Esophagus (tissue), 2 donors: ENCODE results near the gene NFASC. TPM values are rescaled to one million over a fixed set of nuclear protein-coding genes. Genes with fewer than 3 reads are reported as not detected.

Experiments used
- H3K27ac ChIP-seq, 2 donors: one replicate each; pipeline ENCODE4 v1.5.1; 2013; ENCODE audit warnings: low read depth in 2 of 2, mild to moderate bottlenecking in 2 of 2, inconsistent platforms in 1 of 2, low read length in 1 of 2, moderate library complexity in 1 of 2
- H3K27me3 ChIP-seq, 2 donors: one replicate each; pipeline ENCODE4 v1.6.1; 2013; ENCODE audit warnings: low read length in 2 of 2, control low read depth in 1 of 2, mild to moderate bottlenecking in 1 of 2; ENCODE audit not compliant: insufficient read depth in 2 of 2, control insufficient read depth in 1 of 2
- H3K36me3 ChIP-seq, 2 donors: one replicate each; pipeline ENCODE4 v1.6.1; 2013; ENCODE audit warnings: low read length in 1 of 2; ENCODE audit not compliant: control insufficient read depth in 2 of 2, insufficient read depth in 2 of 2
- H3K4me1 ChIP-seq, 2 donors: one replicate each; pipeline ENCODE4 v1.6.1; 2013; ENCODE audit warnings: low read length in 1 of 2; ENCODE audit not compliant: control insufficient read depth in 2 of 2, insufficient read depth in 2 of 2
- H3K4me3 ChIP-seq, 2 donors: one replicate each; pipeline ENCODE4 v1.5.1; 2013; ENCODE audit warnings: low read length in 2 of 2, mild to moderate bottlenecking in 2 of 2, low read depth in 1 of 2, moderate library complexity in 1 of 2
- H3K9me3 ChIP-seq, 2 donors: one replicate each; pipeline ENCODE4 v1.6.1; 2013; ENCODE audit warnings: mild to moderate bottlenecking in 2 of 2, low read depth in 1 of 2, low read length in 1 of 2, moderate library complexity in 1 of 2; ENCODE audit not compliant: control insufficient read depth in 2 of 2, insufficient read depth in 1 of 2
- WGBS, 2 donors: extraction: QIAGEN DNeasy Blood & Tissue Kit; methylation state at CpG; one replicate each; pipeline ENCODE4 v1.1.7; 2013; 5-methylcytosine and 5-hydroxymethylcytosine counted together
- polyA plus RNA-seq, 2 donors: library from polyadenylated mRNA; stranded (reverse); fragments of 200-250 nt; gene quantifications; one replicate each; pipeline ENCODE4 v1.2.3, GENCODE V29; 2013
- donor health status: healthy with polysubstance abuse.
- donor health status: Bipolar disorder and iron deficiency.

The NFASC gene
- polyA plus RNA-seq, 2 donors = 6.0 to 10.6 TPM

- H3K4me3 ChIP-seq = no peak overlapping the region
- H3K36me3 ChIP-seq = peaks cover 0 to 9% of the 10 kb centered on the region in 2 donors
- H3K4me1 ChIP-seq = no peaks in the 10 kb centered on the region
- H3K27me3 ChIP-seq = no peaks in the 10 kb centered on the region
- WGBS, 2 donors = 31 to 47% methylated on average over 5 of the region's 5 CpGs
- H3K27ac ChIP-seq = no peak overlapping the region
- no peaks in the 10 kb centered on the region for H3K9me3 ChIP-seq
Observed at GRCh38 chr1:204959374-204959773, 88.7 kb downstream of the NFASC start.

- Histone ChIP-seq H3K27ac (no peak overlapping the region), H3K36me3 (peaks cover 0 to 6% of the 10 kb centered on the region in 2 donors), H3K4me1 (no peaks in the 10 kb centered on the region), H3K9me3 (no peaks in the 10 kb centered on the region), H3K4me3 (no peak overlapping the region), H3K27me3 (no peaks in the 10 kb centered on the region)
- WGBS, 2 donors = 82 to 85% methylated on average over 2 of the region's 2 CpGs
Observed at GRCh38 chr1:204959836-204960235, 89.2 kb downstream of the NFASC start.

DNA sequence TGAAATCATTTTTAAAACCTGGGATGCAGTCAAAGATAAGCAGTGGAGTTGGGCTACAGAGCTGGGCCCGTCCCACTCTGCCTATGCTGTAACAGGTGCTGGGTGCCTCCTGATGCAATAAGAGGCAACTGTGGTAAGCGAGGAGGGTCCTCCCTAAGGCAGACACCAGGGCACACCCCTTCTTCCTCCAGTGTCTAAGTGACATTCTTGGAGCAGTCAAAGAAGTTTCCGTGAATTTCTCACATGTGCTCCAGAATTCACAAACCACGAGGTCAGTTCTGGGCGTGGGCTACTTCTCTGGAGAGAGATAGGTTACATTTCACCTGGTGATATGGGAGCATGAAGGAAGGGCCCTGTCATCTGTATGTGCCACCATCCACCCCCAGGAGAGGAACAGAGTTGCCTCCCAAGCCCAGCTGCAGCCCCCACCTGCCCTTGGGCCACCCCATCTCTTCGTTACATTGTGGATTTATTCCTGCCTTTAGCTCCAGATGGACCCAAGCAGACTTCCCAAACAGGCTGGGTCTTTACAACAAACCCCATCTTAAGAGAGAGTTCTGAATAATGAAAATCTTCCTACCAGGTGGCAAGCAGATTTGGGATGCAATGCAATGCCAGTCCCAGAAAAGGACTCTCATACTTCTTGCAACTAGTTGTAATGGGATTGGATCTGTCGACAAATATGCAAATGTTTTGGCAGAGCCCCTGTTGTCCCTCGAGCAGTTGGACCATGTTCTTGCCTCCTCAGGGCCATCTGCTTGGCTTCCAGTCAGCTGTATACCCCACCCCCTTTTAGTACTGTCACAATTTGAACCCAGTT lies 89.9 kb downstream of the NFASC start:
- Histone ChIP-seq H3K36me3 (peaks cover 0 to 6% of the 10 kb centered on the region in 2 donors), H3K9me3 (no peaks in the 10 kb centered on the region), H3K4me3 (no peak overlapping the region), H3K27ac (no peak overlapping the region), H3K27me3 (no peaks in the 10 kb centered on the region), H3K4me1 (no peaks in the 10 kb centered on the region)
- WGBS, 2 donors = 71 to 76% methylated on average over 8 of the region's 8 CpGs

DNA sequence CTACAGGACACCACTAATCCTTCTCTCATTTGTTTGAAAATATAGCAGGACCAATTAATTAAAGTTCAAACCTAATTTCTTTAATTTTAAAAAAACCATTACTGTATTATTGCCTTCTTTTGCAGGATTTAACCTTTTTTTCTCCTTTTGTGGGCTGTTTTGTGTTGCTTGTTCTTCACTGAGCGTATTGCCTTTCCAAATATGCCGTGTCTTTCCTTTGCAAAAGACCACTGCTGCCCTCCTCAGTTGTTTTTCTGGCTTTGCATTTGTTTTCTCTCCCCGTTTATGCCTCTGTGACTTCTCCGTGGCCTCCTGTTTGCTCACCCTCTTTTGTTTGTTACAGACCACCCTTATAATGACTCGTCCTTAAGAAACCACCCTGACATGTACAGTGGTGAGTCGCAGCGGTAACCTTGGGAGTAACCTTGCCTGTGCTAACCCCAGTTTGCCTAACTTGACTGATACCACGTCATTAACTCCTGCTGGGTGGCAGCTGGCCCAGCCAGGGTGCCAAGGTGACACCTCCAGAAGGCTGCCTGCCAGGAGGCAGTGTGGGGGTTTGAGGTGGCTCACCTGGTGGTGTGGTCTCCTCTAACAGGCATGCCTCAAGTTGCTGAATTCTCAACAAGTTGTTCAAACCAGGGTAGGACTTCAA lies 91.2 kb downstream of the NFASC start:
- Histone ChIP-seq H3K4me3 (no peak overlapping the region), H3K9me3 (no peaks in the 10 kb centered on the region), H3K27me3 (no peaks in the 10 kb centered on the region), H3K27ac (no peak overlapping the region), H3K4me1 (no peaks in the 10 kb centered on the region), H3K36me3 (peaks cover 0 to 6% of the 10 kb centered on the region in 2 donors)
- 48 to 60% methylated on average over 8 of the region's 8 CpGs for WGBS, 2 donors

- no peaks in the 10 kb centered on the region for H3K9me3 ChIP-seq
- no peak overlapping the region for H3K27ac ChIP-seq
- H3K4me1 ChIP-seq = no peaks in the 10 kb centered on the region
- no peaks in the 10 kb centered on the region for H3K27me3 ChIP-seq
- no peak overlapping the region for H3K4me3 ChIP-seq
- H3K36me3 ChIP-seq = peaks cover 0 to 4% of the 10 kb centered on the region in 2 donors
- WGBS, 2 donors = 84 to 88% methylated on average over 6 of the region's 6 CpGs
Observed at GRCh38 chr1:204962742-204963632, 92.3 kb downstream of the NFASC start.

DNA sequence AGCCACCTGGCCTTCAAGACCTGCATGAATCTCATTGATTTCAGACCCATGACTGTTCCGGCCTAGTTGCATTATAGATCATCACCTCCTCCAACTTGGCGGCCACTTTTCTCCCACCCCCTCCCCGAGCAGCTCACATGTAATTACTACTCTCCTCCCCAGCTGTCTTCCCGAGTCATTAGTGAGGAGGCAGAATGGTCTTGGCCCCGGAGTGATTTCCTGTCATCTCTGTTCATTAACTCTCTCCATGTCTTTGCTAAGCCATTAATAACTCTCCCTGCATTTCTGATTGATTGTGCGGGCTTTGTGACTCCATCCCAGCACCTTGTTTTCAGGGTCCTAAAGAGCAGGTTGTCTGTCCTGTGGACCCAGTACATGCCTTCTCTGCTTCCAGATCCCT lies 96.8 kb downstream of the NFASC start:
- Histone ChIP-seq H3K9me3 (no peaks in the 10 kb centered on the region), H3K36me3 (peaks cover 6 to 11% of the 10 kb centered on the region in 2 donors), H3K4me3 (no peak overlapping the region), H3K27me3 (no peaks in the 10 kb centered on the region), H3K4me1 (no peaks in the 10 kb centered on the region), H3K27ac (no peak overlapping the region)
- 55 to 64% methylated on average over 6 of the region's 6 CpGs for WGBS, 2 donors

GRCh38 chr1:204968135-204968534 lies 97.5 kb downstream of the NFASC start:
- Histone ChIP-seq H3K9me3 (no peaks in the 10 kb centered on the region), H3K27ac (no peak overlapping the region), H3K4me1 (no peaks in the 10 kb centered on the region), H3K36me3 (peaks cover 6 to 11% of the 10 kb centered on the region in 2 donors), H3K27me3 (no peaks in the 10 kb centered on the region), H3K4me3 (no peak overlapping the region)
- WGBS, 2 donors = 92 to 94% methylated on average over 10 of the region's 10 CpGs

DNA sequence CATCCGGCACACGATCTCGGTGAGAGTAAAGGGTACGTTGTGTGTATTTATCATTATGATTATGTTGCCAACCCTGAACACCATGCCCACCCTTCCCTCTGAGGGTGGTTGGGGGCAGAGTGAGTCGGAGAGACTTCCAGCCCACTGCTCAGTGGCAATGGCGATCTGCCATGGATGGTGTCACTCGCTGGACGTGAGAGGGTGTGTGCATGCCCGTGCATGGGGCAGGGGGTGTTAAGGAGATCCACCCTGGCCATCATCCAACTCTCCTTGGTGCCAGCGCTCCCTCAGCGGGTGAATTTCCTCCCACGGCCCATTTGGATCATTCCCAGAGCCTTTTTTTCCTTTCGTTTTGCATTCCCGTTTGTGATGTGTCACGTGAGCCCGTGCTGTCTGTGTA lies 98.3 kb downstream of the NFASC start:
- WGBS, 2 donors = 69 to 78% methylated on average over 16 of the region's 16 CpGs
- Histone ChIP-seq H3K36me3 (peaks cover 6 to 15% of the 10 kb centered on the region in 2 donors), H3K4me3 (no peak overlapping the region), H3K27me3 (no peaks in the 10 kb centered on the region), H3K9me3 (no peaks in the 10 kb centered on the region), H3K4me1 (no peaks in the 10 kb centered on the region), H3K27ac (no peak overlapping the region)

DNA sequence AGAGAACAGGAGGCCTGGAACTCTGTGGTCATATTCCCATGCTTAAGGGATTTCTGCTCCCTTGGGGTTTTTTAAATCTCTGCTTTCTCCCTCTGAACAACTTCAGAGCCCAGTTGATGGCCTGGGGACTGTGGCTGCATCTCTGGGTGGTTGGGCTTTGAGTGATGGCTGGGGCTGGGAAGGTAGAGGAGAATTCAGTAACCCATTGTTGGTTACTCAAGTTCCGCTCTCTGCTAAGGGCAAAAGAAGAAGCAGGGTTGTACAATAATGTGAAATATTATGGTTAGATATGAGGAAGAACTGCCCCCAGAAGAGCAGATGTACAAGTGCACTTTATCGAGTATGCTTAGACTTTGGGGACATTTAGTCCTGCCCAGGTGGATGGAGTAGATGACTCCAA lies 100.3 kb downstream of the NFASC start:
- Histone ChIP-seq H3K4me1 (no peaks in the 10 kb centered on the region), H3K27ac (no peak overlapping the region), H3K4me3 (no peak overlapping the region), H3K27me3 (no peaks in the 10 kb centered on the region), H3K9me3 (no peaks in the 10 kb centered on the region), H3K36me3 (peaks cover 6 to 17% of the 10 kb centered on the region in 2 donors)
- WGBS, 2 donors = 93 to 97% methylated on average over 2 of the region's 2 CpGs
